RWPE1 (cell line): ENCODE measurements around the gene KCTD3.

Source experiments
- CTCF ChIA-PET: fragments of 350-600 bp; sonication (Branson Sonifier 250); formaldehyde crosslinking; extraction: SDS; loops from one replicate; lab custom pipeline; 2021; lab: Yijun Ruan, JAX
- POLR2A ChIA-PET: fragments of 400-600 bp; formaldehyde crosslinking; extraction: SDS; loops from one replicate; lab custom pipeline; 2020; ENCODE audit warnings: antibody characterized with exemption; ENCODE audit not compliant: low non-redundant PET; lab: Yijun Ruan, JAX
- DNase-seq: peaks from one replicate; pipeline ENCODE4 v3.0.0; 2012; ENCODE audit warnings: low spot score
- H3K27ac ChIP-seq: fragments of 450-650 bp; 2 replicates; pipeline ENCODE4 v1.5.1; 2017
- TF ChIP-seq, protein P1 (sequence below): fragments of 450-650 bp; conservative IDR thresholded peaks from 2 replicates; pipeline ENCODE4 v1.5.1; 2017; ENCODE audit warnings: low read depth, mild to moderate bottlenecking

KCTD3 gene

DNA sequence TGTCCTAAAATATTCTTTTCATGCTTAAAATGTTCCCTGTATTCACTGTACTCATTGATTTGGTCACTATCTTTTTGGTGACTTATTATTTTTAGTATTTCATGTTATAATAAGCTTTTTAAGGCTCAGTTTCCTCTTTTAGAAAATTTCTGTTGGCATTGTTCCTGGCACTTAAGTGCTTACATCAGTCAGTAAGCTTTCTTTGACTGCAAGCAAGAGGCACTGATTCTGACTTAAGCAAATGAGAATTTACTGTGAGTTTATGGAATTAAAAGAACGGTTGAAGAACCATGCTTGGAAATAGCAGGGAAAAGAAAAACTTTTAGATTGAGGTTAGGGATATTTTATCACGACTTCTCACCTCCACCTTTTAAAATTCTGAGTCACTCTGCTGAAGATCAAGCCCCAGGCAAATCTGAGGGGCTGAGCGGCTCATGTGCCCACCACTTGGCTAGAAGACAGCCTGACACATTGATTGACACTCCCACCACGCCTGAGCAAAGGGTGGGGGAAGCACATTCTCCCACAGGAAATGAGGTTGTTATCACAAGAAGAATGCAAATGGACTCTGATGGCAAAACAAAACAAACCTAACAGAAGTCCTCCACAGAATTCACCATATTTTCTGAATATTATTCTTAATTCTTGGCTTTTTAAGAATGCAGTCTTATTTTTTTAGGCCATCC lies 102.8 kb downstream of the KCTD3 start:
- CTCF ChIA-PET, result interaction anchor here (0.6 kb wide), 1 partner anchor 23 kb away, joined by 3 read pairs; no protein-coding TSS in a partner anchor
- DNase-seq, result no peak
- H3K27ac ChIP-seq, result no peak overlapping the region
- POLR2A ChIA-PET, result no interaction called here
- TF ChIP-seq, protein P1, sequence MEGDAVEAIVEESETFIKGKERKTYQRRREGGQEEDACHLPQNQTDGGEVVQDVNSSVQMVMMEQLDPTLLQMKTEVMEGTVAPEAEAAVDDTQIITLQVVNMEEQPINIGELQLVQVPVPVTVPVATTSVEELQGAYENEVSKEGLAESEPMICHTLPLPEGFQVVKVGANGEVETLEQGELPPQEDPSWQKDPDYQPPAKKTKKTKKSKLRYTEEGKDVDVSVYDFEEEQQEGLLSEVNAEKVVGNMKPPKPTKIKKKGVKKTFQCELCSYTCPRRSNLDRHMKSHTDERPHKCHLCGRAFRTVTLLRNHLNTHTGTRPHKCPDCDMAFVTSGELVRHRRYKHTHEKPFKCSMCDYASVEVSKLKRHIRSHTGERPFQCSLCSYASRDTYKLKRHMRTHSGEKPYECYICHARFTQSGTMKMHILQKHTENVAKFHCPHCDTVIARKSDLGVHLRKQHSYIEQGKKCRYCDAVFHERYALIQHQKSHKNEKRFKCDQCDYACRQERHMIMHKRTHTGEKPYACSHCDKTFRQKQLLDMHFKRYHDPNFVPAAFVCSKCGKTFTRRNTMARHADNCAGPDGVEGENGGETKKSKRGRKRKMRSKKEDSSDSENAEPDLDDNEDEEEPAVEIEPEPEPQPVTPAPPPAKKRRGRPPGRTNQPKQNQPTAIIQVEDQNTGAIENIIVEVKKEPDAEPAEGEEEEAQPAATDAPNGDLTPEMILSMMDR, result no peak
